Suprapubic skin (tissue), 4 donors: ENCODE results near the gene SLC25A4.

Source experiments
- CTCF ChIP-seq, 2 donors: fragments of 200-600 bp in 1 of 2; fragments of 450-650 bp in 1 of 2; sonication (generic) in 1 of 2; IDR thresholded peaks; one replicate each; pipeline ENCODE4 v1.5.1; 2016 to 2019; ENCODE audit warnings: antibody characterized with exemption in 2 of 2, mild to moderate bottlenecking in 1 of 2, moderate library complexity in 1 of 2
- POLR2A ChIP-seq, 2 donors: fragments of 450-650 bp; IDR thresholded peaks; one replicate each; pipeline ENCODE4 v1.6.1; 2017; ENCODE audit warnings: antibody characterized with exemption in 2 of 2, mild to moderate bottlenecking in 2 of 2, moderate library complexity in 2 of 2
- POLR2AphosphoS5 ChIP-seq, 3 donors: sonication (generic); formaldehyde crosslinking; IDR thresholded peaks; one replicate each; pipeline ENCODE4 v1.6.1; 2017; ENCODE audit warnings: antibody characterized with exemption in 3 of 3

GRCh38 chr4:185101354-185101890, 41.6 kb upstream of the SLC25A4 start:
- TF ChIP-seq CTCF (IDR thresholded peaks at IDR 0.05) (no peak), POLR2A (IDR thresholded peaks at IDR 0.05) (no peak), POLR2AphosphoS5 (IDR thresholded peaks at IDR 0.05) (no peak)
